ENCODE data around the gene RAPGEF3.

RAPGEF3 gene

GRCh38 chr12:47731723-47732122 is 27.0 kb downstream of the RAPGEF3 start:
- Histone ChIP-seq H3K9ac (ENCODE audit: low read length in 2 of 2) (no peak overlapping the region), H3K27ac (ENCODE audit: low read length) (no peak overlapping the region), H3K4me1 (ENCODE audit: control insufficient read depth, insufficient read depth, low read length) (peaks cover 31% of the 10 kb centered on the region)

DNA sequence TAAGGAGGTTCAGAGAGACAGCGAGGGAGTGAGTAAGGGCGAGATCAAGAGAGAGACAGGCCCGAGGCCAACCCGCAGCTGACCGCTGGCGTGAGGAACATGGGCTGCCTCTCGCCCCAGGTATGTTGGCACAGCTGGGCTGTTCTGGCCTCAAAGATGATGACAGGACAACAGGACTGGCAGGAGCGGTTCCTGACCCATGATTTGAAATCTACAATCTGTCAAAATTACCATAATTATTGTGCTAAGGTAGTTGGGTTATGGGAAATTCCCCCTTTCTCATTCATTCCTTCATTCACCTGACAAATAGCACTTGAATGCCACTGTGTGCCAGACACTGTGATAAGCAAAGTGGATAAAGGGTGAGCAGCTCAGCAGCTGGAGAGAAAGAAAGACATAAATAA is 28.3 kb downstream of the RAPGEF3 start:
- Histone ChIP-seq H3K36me3 (ENCODE audit: control insufficient read depth in 2 of 2, insufficient read depth in 2 of 2, low read length in 2 of 2) (no peaks in the 10 kb centered on the region), H3K9ac (ENCODE audit: low read length in 2 of 2) (no peak overlapping the region), H3K9me3 (ENCODE audit: control insufficient read depth in 2 of 2, low read length in 2 of 2) (no peaks in the 10 kb centered on the region), H3K4me1 (ENCODE audit: control insufficient read depth, insufficient read depth, low read length) (peaks cover 17% of the 10 kb centered on the region), H3K4me3 (ENCODE audit: low read length in 2 of 2) (no peak overlapping the region), H3K27ac (ENCODE audit: low read length) (no peak overlapping the region), H3K27me3 (ENCODE audit: control insufficient read depth in 1 of 2, insufficient read depth in 2 of 2, low read length in 2 of 2) (no peaks in the 10 kb centered on the region)

More at GRCh38 chr12:47731723-47732122, 27.0 kb downstream of the RAPGEF3 start:
- no peak overlapping the region for H3K4me3 ChIP-seq (ENCODE audit: low read length in 2 of 2)
- H3K36me3 ChIP-seq (ENCODE audit: control insufficient read depth in 2 of 2, insufficient read depth in 2 of 2, low read length in 2 of 2), result no peaks in the 10 kb centered on the region
- H3K27me3 ChIP-seq (ENCODE audit: control insufficient read depth in 1 of 2, insufficient read depth in 2 of 2, low read length in 2 of 2), result no peaks in the 10 kb centered on the region
- no peaks in the 10 kb centered on the region for H3K9me3 ChIP-seq (ENCODE audit: control insufficient read depth in 2 of 2, low read length in 2 of 2)

DNA sequence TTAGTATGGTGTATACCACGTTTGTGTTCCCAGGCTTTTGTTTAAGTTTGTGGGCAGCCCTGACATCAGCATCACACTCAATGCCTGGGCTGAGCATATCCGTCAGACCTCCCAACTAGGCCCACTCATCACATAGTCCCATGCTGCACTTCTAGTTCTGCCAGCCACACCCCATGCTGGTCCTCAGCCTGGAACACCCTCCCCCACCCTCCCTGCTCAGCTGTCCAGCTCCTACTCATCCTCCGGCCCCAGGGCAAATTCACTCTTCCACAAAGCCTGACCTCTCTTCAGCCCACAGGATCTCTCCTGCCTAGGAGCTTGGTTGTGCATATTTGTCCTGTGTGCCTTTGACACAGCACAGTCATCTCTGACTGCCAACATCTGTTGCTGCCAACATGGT is 29.4 kb downstream of the RAPGEF3 start:
- H3K9ac ChIP-seq (ENCODE audit: low read length in 2 of 2), result no peak overlapping the region
- H3K4me3 ChIP-seq (ENCODE audit: low read length in 2 of 2), result no peak overlapping the region
- H3K27me3 ChIP-seq (ENCODE audit: control insufficient read depth in 1 of 2, insufficient read depth in 2 of 2, low read length in 2 of 2), result no peaks in the 10 kb centered on the region
- H3K27ac ChIP-seq (ENCODE audit: low read length), result no peak overlapping the region
- peaks cover 7% of the 10 kb centered on the region for H3K4me1 ChIP-seq (ENCODE audit: control insufficient read depth, insufficient read depth, low read length)
- no peaks in the 10 kb centered on the region for H3K9me3 ChIP-seq (ENCODE audit: control insufficient read depth in 2 of 2, low read length in 2 of 2)
- H3K36me3 ChIP-seq (ENCODE audit: control insufficient read depth in 2 of 2, insufficient read depth in 2 of 2, low read length in 2 of 2), result no peaks in the 10 kb centered on the region

DNA sequence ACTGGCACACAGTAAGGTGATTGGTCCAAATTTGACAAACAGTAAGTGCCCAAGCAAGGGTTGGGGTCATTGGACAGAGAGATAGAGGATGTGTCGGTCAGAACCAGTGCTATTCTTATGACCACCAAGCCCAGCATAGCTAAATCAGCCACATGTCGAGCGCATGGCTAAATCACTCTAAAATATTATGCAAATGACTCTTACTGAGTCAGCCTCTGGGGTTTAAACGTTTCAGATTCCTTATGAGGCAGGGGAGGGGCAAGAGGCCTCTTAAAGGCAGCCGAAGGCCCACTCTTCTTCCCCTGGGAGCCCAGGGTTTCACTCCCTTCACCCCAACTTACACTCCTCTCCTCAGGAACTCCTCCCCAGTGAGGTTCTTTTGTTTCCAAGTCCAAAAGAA is 32.8 kb downstream of the RAPGEF3 start:
- Histone ChIP-seq H3K27ac (ENCODE audit: low read length) (no peak overlapping the region), H3K27me3 (ENCODE audit: control insufficient read depth in 1 of 2, insufficient read depth in 2 of 2, low read length in 2 of 2) (no peaks in the 10 kb centered on the region), H3K9me3 (ENCODE audit: control insufficient read depth in 2 of 2, low read length in 2 of 2) (no peaks in the 10 kb centered on the region), H3K9ac (ENCODE audit: low read length in 2 of 2) (no peak overlapping the region), H3K4me1 (ENCODE audit: control insufficient read depth, insufficient read depth, low read length) (peaks cover 7% of the 10 kb centered on the region), H3K4me3 (ENCODE audit: low read length in 2 of 2) (no peak overlapping the region), H3K36me3 (ENCODE audit: control insufficient read depth in 2 of 2, insufficient read depth in 2 of 2, low read length in 2 of 2) (peaks cover 2 to 7% of the 10 kb centered on the region in 2 donors)

GRCh38 chr12:47725091-47725772 is 33.4 kb downstream of the RAPGEF3 start, which contains the start of gene ENDOU:
Gene ENDOU (minus strand): TSS chr12:47725490. CDS start chr12:47725413, 77 bp downstream.
- no peak within 1 kb of the TSS for H3K27ac ChIP-seq (ENCODE audit: low read length)

GRCh38 chr12:47722941-47723631 is 35.6 kb downstream of the RAPGEF3 start:
- H3K4me3 ChIP-seq (ENCODE audit: low read length in 2 of 2), result no peak overlapping the region
- H3K9ac ChIP-seq (ENCODE audit: low read length in 2 of 2), result no peak overlapping the region
- H3K4me1 ChIP-seq (ENCODE audit: control insufficient read depth, insufficient read depth, low read length), result peaks cover 6% of the 10 kb centered on the region
- H3K27ac ChIP-seq (ENCODE audit: low read length), result no peak overlapping the region
- H3K36me3 ChIP-seq (ENCODE audit: control insufficient read depth in 2 of 2, insufficient read depth in 2 of 2, low read length in 2 of 2), result peaks cover 5 to 16% of the 10 kb centered on the region in 2 donors
- H3K27me3 ChIP-seq (ENCODE audit: control insufficient read depth in 1 of 2, insufficient read depth in 2 of 2, low read length in 2 of 2), result no peaks in the 10 kb centered on the region
- H3K9me3 ChIP-seq (ENCODE audit: control insufficient read depth in 2 of 2, low read length in 2 of 2), result no peaks in the 10 kb centered on the region

More at GRCh38 chr12:47725091-47725772, 33.4 kb downstream of the RAPGEF3 start, which contains the start of gene ENDOU:
- Histone ChIP-seq H3K27me3 (ENCODE audit: control insufficient read depth in 1 of 2, insufficient read depth in 2 of 2, low read length in 2 of 2) (no peaks in the 10 kb centered on the region), H3K9me3 (ENCODE audit: control insufficient read depth in 2 of 2, low read length in 2 of 2) (no peaks in the 10 kb centered on the region), H3K36me3 (ENCODE audit: control insufficient read depth in 2 of 2, insufficient read depth in 2 of 2, low read length in 2 of 2) (peaks cover 5 to 11% of the 10 kb centered on the region in 2 donors), H3K4me3 (ENCODE audit: low read length in 2 of 2) (no peak within 1 kb of the TSS), H3K9ac (ENCODE audit: low read length in 2 of 2) (no peak within 1 kb of the TSS), H3K4me1 (ENCODE audit: control insufficient read depth, insufficient read depth, low read length) (peaks cover 7% of the 10 kb centered on the region)

DNA sequence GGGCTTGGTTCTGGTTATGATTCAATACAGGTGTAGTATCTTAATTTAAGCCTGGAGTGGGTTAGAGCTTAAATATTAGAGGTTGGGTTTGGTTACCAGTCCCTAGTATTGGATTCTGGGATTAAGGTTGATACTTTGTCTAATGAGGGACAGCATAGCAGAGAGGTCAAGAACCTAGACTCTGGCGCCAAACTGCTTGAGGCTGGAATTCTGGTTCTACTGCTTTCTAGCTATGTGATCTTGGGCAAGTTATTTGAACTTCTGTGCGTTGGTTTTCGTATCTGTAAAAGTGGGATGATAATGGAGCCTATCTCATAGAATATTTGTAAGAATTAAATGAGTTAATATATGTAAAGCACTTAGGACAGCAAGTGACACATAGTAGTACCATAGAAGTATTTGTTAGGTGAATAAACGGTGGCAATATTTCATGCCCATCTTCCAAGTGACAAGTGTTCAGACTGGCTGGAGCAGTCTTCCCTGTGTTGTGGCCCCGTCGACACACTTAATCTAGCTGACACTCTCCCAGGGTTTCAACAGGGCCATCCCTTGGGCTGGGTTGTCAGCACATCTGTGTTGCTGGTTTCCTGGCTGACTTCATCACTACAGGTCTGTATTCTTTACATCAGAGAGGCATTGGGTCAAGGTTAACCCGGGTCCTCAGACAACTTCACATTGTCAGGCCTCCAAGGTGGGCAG is 36.4 kb downstream of the RAPGEF3 start:
- no peak overlapping the region for H3K4me3 ChIP-seq (ENCODE audit: low read length in 2 of 2)
- H3K4me1 ChIP-seq (ENCODE audit: control insufficient read depth, insufficient read depth, low read length), result peaks cover 14% of the 10 kb centered on the region
- H3K27me3 ChIP-seq (ENCODE audit: control insufficient read depth in 1 of 2, insufficient read depth in 2 of 2, low read length in 2 of 2), result no peaks in the 10 kb centered on the region
- peaks cover 5 to 16% of the 10 kb centered on the region in 2 donors for H3K36me3 ChIP-seq (ENCODE audit: control insufficient read depth in 2 of 2, insufficient read depth in 2 of 2, low read length in 2 of 2)
- H3K27ac ChIP-seq (ENCODE audit: low read length), result no peak overlapping the region
- no peak overlapping the region for H3K9ac ChIP-seq (ENCODE audit: low read length in 2 of 2)
- H3K9me3 ChIP-seq (ENCODE audit: control insufficient read depth in 2 of 2, low read length in 2 of 2), result no peaks in the 10 kb centered on the region

DNA sequence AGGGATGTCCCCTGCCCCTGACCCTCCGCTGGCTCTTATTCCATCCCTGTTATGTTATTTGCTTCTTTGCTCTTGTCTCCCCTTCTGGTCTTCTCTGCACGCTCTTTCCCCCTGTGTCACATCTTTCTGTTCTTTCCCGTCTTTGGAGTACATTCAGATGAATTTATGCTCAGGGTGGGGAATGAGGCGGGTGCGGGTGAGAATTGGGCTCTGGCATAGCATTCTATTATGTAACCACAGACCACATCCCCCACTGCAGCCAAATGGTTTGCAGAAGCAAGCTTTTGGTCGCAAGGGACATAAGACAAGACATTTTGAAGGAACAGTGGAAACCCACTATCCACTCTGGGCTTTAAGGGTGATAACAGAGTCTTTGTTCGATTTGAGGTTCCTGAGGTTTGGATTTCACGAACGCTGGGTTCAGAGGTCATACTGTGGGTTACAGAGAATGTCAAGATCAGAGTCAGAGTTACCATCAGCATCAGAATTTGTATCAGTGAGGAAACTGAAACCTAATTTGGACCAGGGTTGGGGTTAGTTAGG is 37.2 kb downstream of the RAPGEF3 start:
- Histone ChIP-seq H3K27ac (ENCODE audit: low read length) (no peak overlapping the region), H3K4me1 (ENCODE audit: control insufficient read depth, insufficient read depth, low read length) (peaks cover 22% of the 10 kb centered on the region), H3K4me3 (ENCODE audit: low read length in 2 of 2) (no peak overlapping the region), H3K9ac (ENCODE audit: low read length in 2 of 2) (no peak overlapping the region), H3K9me3 (ENCODE audit: control insufficient read depth in 2 of 2, low read length in 2 of 2) (no peaks in the 10 kb centered on the region), H3K36me3 (ENCODE audit: control insufficient read depth in 2 of 2, insufficient read depth in 2 of 2, low read length in 2 of 2) (peaks cover 5 to 16% of the 10 kb centered on the region in 2 donors), H3K27me3 (ENCODE audit: control insufficient read depth in 1 of 2, insufficient read depth in 2 of 2, low read length in 2 of 2) (no peaks in the 10 kb centered on the region)

GRCh38 chr12:47718531-47718930 is 40.1 kb downstream of the RAPGEF3 start:
- Histone ChIP-seq H3K4me3 (ENCODE audit: low read length in 2 of 2) (no peak overlapping the region), H3K9ac (ENCODE audit: low read length in 2 of 2) (peak overlapping the region in 1 of 2 donors; percentile 46), H3K27me3 (ENCODE audit: control insufficient read depth in 1 of 2, insufficient read depth in 2 of 2, low read length in 2 of 2) (no peaks in the 10 kb centered on the region), H3K9me3 (ENCODE audit: control insufficient read depth in 2 of 2, low read length in 2 of 2) (no peaks in the 10 kb centered on the region), H3K27ac (ENCODE audit: low read length) (peak overlapping the region; percentile 92), H3K4me1 (ENCODE audit: control insufficient read depth, insufficient read depth, low read length) (peaks cover 42% of the 10 kb centered on the region), H3K36me3 (ENCODE audit: control insufficient read depth in 2 of 2, insufficient read depth in 2 of 2, low read length in 2 of 2) (peaks cover 5 to 14% of the 10 kb centered on the region in 2 donors)

DNA sequence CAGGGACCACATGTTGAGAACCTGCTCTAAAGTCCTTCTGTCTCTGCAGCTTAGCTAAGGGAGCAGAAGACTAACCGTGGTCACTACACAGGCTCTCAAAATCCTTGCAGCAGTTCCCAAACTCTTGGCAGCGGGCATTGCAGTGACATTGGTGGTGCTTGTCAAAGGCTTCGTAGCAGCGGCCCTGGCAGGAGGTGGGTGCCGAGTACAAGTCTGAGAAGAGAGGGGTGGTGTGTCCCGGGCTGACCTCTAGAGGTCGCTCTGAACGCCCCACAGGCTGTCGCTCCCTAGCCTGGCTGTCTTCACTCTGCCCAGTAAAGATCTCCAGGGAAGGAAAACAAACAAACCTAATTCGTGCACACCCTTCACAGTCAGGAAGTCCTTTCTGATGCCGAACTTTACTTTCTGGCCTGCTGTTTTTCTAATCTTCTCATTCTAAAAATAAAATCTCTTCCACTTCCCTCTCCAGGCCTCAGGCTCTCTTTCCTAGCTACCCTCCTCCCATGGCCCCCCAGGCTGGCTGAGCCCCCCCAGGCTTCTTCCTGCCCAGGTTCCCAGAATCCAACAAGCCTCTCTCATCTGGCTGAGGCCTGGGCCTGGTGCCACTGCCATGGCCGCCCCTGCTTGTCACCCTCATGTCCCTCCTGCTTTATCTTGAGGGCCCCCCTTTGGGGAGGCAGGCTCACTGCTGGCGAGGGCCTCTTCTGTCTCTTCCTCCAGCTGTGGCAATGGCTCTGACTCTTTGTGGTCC is 41.1 kb downstream of the RAPGEF3 start:
- peaks cover 5 to 11% of the 10 kb centered on the region in 2 donors for H3K36me3 ChIP-seq (ENCODE audit: control insufficient read depth in 2 of 2, insufficient read depth in 2 of 2, low read length in 2 of 2)
- no peaks in the 10 kb centered on the region for H3K27me3 ChIP-seq (ENCODE audit: control insufficient read depth in 1 of 2, insufficient read depth in 2 of 2, low read length in 2 of 2)
- peak overlapping the region; percentile 92 for H3K27ac ChIP-seq (ENCODE audit: low read length)
- H3K4me1 ChIP-seq (ENCODE audit: control insufficient read depth, insufficient read depth, low read length), result peaks cover 42% of the 10 kb centered on the region
- H3K4me3 ChIP-seq (ENCODE audit: low read length in 2 of 2), result peak overlapping the region; percentile 17 to 49
- H3K9me3 ChIP-seq (ENCODE audit: control insufficient read depth in 2 of 2, low read length in 2 of 2), result no peaks in the 10 kb centered on the region
- H3K9ac ChIP-seq (ENCODE audit: low read length in 2 of 2), result peak overlapping the region; percentile 46 to 72
